ENCODE results near the gene GFRA1.

Gene GFRA1

DNA sequence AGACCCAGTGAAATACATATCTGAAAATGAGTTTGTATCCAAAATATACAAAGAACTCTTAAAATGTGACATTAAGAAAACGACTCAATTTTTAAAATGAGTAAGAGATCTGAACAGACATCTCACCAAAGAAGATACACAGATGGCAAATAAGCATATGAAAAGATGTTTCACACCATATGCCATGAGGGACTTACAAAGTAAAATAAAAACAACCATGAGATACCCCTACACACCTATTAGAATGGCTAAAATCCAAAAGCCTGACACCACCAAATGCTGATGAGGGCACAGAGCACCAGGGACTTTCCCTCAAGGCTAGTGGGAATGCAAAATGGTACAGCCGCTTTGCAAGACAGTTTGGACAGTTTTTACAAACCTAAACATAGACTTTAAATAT is 27.9 kb downstream of the GFRA1 start:
- TF ChIP-seq CTCF (IDR thresholded peaks at IDR 0.05; ENCODE audit: insufficient read depth, low read depth, low read length, missing control alignments), result no peak
- H3K4me3 ChIP-seq (ENCODE audit: low read depth, low read length), result no peak overlapping the region
- no peak for DNase-seq (ENCODE audit: low read depth)

DNA sequence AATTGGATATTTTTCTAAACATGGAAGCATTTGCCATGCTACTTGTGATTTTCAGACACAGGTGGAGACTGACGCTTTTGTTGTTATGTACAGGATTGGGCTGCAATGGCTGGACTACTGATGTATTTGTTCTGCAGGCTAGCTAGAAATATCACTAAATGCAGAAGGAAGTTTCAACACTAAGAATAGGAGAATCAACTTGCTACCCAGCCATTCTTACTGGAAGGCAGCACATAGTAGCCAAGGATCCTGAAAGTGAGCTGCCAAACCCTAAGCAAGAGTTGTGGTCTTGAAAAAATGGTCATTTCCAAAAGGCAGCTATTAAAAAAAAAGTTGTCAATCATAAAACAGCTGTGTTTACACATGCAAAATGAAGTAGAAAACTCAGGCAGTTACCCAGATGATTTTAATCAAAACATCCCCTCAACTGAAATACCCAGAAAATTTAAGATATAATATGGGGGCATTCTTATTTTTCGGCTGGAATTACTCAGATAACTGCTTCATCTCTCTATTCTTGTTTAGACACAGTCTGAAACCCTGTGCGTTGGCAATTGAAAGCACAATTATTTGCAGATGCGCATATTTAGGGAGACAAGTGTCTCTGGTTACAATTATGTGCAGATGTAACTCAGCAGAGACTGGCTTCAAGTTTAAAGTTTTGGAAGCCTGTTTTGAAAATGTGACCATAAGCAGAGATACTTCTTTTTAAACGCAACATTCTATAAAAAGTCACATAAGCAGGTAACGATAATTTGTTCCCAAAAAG is 31.2 kb downstream of the GFRA1 start:
- no peak for DNase-seq (ENCODE audit: low read depth)

DNA sequence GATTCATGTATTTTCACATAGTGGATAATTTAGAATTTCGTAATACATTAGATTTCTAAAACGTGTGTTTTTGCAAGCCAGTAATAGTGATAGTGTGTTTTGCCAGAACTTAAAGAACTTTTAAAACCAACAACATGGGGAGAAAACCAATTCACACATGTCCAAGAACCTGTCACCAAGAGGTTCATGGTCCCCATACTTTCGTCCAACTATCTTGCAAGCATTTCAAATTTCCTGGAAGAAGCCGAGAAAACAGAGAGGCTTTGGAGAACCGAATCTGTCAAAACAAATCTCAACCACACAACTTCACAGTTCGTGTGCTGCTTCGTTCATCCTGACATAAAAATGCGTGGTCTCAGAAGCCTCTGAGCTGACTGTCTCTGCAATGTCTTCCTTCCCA is 31.9 kb downstream of the GFRA1 start:
- no peak for DNase-seq (ENCODE audit: low read depth)
- H3K4me3 ChIP-seq (ENCODE audit: low read depth, low read length), result no peak overlapping the region
- TF ChIP-seq CTCF (IDR thresholded peaks at IDR 0.05; ENCODE audit: insufficient read depth, low read depth, low read length, missing control alignments), result no peak

More for the DNA sequence above, 31.2 kb downstream of the GFRA1 start:
- TF ChIP-seq CTCF (IDR thresholded peaks at IDR 0.05; ENCODE audit: insufficient read depth, low read depth, low read length, missing control alignments), result no peak
- H3K4me3 ChIP-seq (ENCODE audit: low read depth, low read length), result no peak overlapping the region

GRCh38 chr10:116240157-116240950 is 32.7 kb downstream of the GFRA1 start:
- no peak for DNase-seq (ENCODE audit: low read depth)
- H3K4me3 ChIP-seq (ENCODE audit: low read depth, low read length), result no peak overlapping the region
- no peak for TF ChIP-seq CTCF (IDR thresholded peaks at IDR 0.05; ENCODE audit: insufficient read depth, low read depth, low read length, missing control alignments)

- no peak for DNase-seq (ENCODE audit: low read depth)
- no peak for TF ChIP-seq CTCF (IDR thresholded peaks at IDR 0.05; ENCODE audit: insufficient read depth, low read depth, low read length, missing control alignments)
- no peak overlapping the region for H3K4me3 ChIP-seq (ENCODE audit: low read depth, low read length)
Observed at GRCh38 chr10:116239229-116239628, 33.8 kb downstream of the GFRA1 start.

GRCh38 chr10:116237970-116238369 is 35.0 kb downstream of the GFRA1 start:
- no peak for TF ChIP-seq CTCF (IDR thresholded peaks at IDR 0.05; ENCODE audit: insufficient read depth, low read depth, low read length, missing control alignments)
- H3K4me3 ChIP-seq (ENCODE audit: low read depth, low read length), result no peak overlapping the region
- no peak for DNase-seq (ENCODE audit: low read depth)
